Ishikawa (cell line): Measurements from ENCODE around the gene CHRNA1.

Experiments used
- CEBPB ChIP-seq: IDR thresholded peaks from 2 replicates; pipeline ENCODE4 v1.6.1; 2012
- CREB1 ChIP-seq: IDR thresholded peaks from 2 replicates; pipeline ENCODE4 v1.6.1; 2012; ENCODE audit warnings: low read depth
- EGR1 ChIP-seq: IDR thresholded peaks from 2 replicates; pipeline ENCODE4 v1.6.1; 2012
- EP300 ChIP-seq: IDR thresholded peaks from 2 replicates; pipeline ENCODE4 v1.6.1; 2012; ENCODE audit warnings: borderline replicate concordance
- FOXM1 ChIP-seq: IDR thresholded peaks from 2 replicates; pipeline ENCODE4 v1.6.1; 2012; ENCODE audit warnings: low read depth, borderline replicate concordance
- MAX ChIP-seq: IDR thresholded peaks from 2 replicates; pipeline ENCODE4 v1.6.1; 2012
- NFIC ChIP-seq: IDR thresholded peaks from 2 replicates; pipeline ENCODE4 v1.6.1; 2012
- RAD21 ChIP-seq: IDR thresholded peaks from 2 replicates; pipeline ENCODE4 v1.6.1; 2012; ENCODE audit warnings: low read depth
- REST ChIP-seq: IDR thresholded peaks from 2 replicates; pipeline ENCODE4 v1.6.1; 2012; ENCODE audit warnings: low read depth, mild to moderate bottlenecking
- TAF1 ChIP-seq: IDR thresholded peaks from 2 replicates; pipeline ENCODE4 v1.6.1; 2012; ENCODE audit warnings: low read depth, mild to moderate bottlenecking
- TCF12 ChIP-seq: IDR thresholded peaks from 2 replicates; pipeline ENCODE4 v1.6.1; 2012; ENCODE audit warnings: low read depth
- TEAD4 ChIP-seq: IDR thresholded peaks from 2 replicates; pipeline ENCODE4 v1.6.1; 2012
- USF1 ChIP-seq: IDR thresholded peaks from 2 replicates; pipeline ENCODE4 v1.6.1; 2012
- YY1 ChIP-seq: IDR thresholded peaks from 2 replicates; pipeline ENCODE4 v1.6.1; 2012; ENCODE audit warnings: low read depth
- ZBTB7A ChIP-seq: IDR thresholded peaks from 2 replicates; pipeline ENCODE4 v1.6.1; 2012; ENCODE audit warnings: low read depth

Gene CHRNA1

GRCh38 chr2:174729797-174730697 is 34.2 kb downstream of the CHRNA1 start:
- TF ChIP-seq EP300, result no peak
- 0 out of 2 replicates have a peak, but pooled peaks have one; percentile 32 for TF ChIP-seq MAX
- TF ChIP-seq TAF1, result no peak

GRCh38 chr2:174728096-174728495 is 36.2 kb downstream of the CHRNA1 start:
- TF ChIP-seq TAF1, result no peak
- TF ChIP-seq CEBPB, result no peak
- TF ChIP-seq TEAD4, result no peak
- no peak for TF ChIP-seq RAD21
- no peak for TF ChIP-seq USF1
- no peak for TF ChIP-seq TCF12
- TF ChIP-seq EGR1, result no peak
- no peak for TF ChIP-seq CREB1

GRCh38 chr2:174726212-174726611 is 38.1 kb downstream of the CHRNA1 start:
- TF ChIP-seq USF1 (no peak), EGR1 (no peak), CEBPB (no peak), TCF12 (no peak), CREB1 (no peak), YY1 (no peak), FOXM1 (no peak), ZBTB7A (no peak), MAX (no peak), EP300 (no peak), TAF1 (no peak), REST (no peak), TEAD4 (no peak), NFIC (no peak), RAD21 (no peak)

GRCh38 chr2:174722942-174723592 is 41.2 kb downstream of the CHRNA1 start:
- TF ChIP-seq FOXM1 (no peak), CREB1 (no peak), RAD21 (no peak)

GRCh38 chr2:174719016-174719415 is 45.3 kb downstream of the CHRNA1 start:
- TF ChIP-seq REST, result no peak

- TF ChIP-seq YY1, result no peak
Observed at GRCh38 chr2:174718591-174718990, 45.7 kb downstream of the CHRNA1 start.

- no peak for TF ChIP-seq TEAD4
- TF ChIP-seq FOXM1, result no peak
- TF ChIP-seq REST, result no peak
Observed at GRCh38 chr2:174717916-174718315, 46.4 kb downstream of the CHRNA1 start.
